Activated CD4-positive, alpha-beta T cell treated with anti-CD3 and anti-CD28 coated beads for 36 hours (primary cell): ENCODE measurements around the gene KDM5B. TPM values are rescaled to one million over a fixed set of nuclear protein-coding genes. Genes with fewer than 3 reads are reported as not detected.

Experiments used
- ATAC-seq: fragments of 200-7000 bp; cut with Tn5 transposase; one replicate; pipeline ENCODE4 v1.10.0; 2021; ENCODE audit warnings: mild to moderate bottlenecking, moderate library complexity
- CTCF ChIA-PET: fragments of 350-600 bp; sonication (Branson Sonifier 250); formaldehyde crosslinking; loops from one replicate; lab custom pipeline; 2021; ENCODE audit warnings: antibody characterized with exemption; lab: Charles Lee
- POLR2A ChIA-PET: fragments of 350-600 bp; sonication (Branson Sonifier 250); formaldehyde crosslinking; loops from one replicate; lab custom pipeline; 2021; ENCODE audit warnings: antibody characterized with exemption, inconsistent platforms; lab: Charles Lee
- DNase-seq: peaks from one replicate; pipeline ENCODE4 v3.0.0-alpha.2; 2020
- H3K27ac Mint-ChIP-seq: one replicate; pipeline ENCODE4 v1.8.0; 2021; ENCODE audit warnings: mixed read lengths
- H3K27me3 Mint-ChIP-seq: one replicate; pipeline ENCODE4 v1.8.0; 2021; ENCODE audit warnings: mixed read lengths
- H3K36me3 Mint-ChIP-seq: one replicate; pipeline ENCODE4 v1.8.0; 2021; ENCODE audit warnings: low read depth, mixed read lengths
- H3K4me1 Mint-ChIP-seq: one replicate; pipeline ENCODE4 v1.8.0; 2021; ENCODE audit warnings: mixed read lengths
- H3K4me3 Mint-ChIP-seq: one replicate; pipeline ENCODE4 v1.8.0; 2021; ENCODE audit warnings: mild to moderate bottlenecking, moderate library complexity, mixed read lengths
- H3K9me3 Mint-ChIP-seq: one replicate; pipeline ENCODE4 v1.8.0; 2021; ENCODE audit warnings: low read depth, mixed read lengths
- intact Hi-C, 2 experiments: fragments of 100-400 bp; cut with DNase I in 1 of 2; cut with micrococcal nuclease in 1 of 2; formaldehyde crosslinking; loops; one replicate each; pipeline versions ENCODE4 v1.14.2 to v1.15.1; 2022 to 2024; cut with DNase I, micrococcal nuclease
- total RNA-seq, 2 experiments: library from RNA; stranded (reverse); gene quantifications; one replicate each; pipeline ENCODE4 v1.2.3, GENCODE V29; 2021

Gene KDM5B
- total RNA-seq, 2 experiments from 2014 or later = 34.6 to 45.9 TPM

GRCh38 chr1:202687370-202687769, 120.9 kb downstream of the KDM5B start:
- Mint-ChIP-seq H3K9me3 (no peaks in the 10 kb centered on the region), H3K4me1 (no peaks in the 10 kb centered on the region), H3K36me3 (no peaks in the 10 kb centered on the region), H3K4me3 (no peak overlapping the region), H3K27ac (no peak overlapping the region), H3K27me3 (peaks cover 24% of the 10 kb centered on the region)
- DNase-seq (no peak), ATAC-seq (no peak)
- ChIA-PET POLR2A (no interaction called here), CTCF (no interaction called here)
- intact Hi-C loops = no loop called here

- no peak for ATAC-seq
- H3K36me3 Mint-ChIP-seq = no peaks in the 10 kb centered on the region
- no peaks in the 10 kb centered on the region for H3K4me1 Mint-ChIP-seq
- no peaks in the 10 kb centered on the region for H3K9me3 Mint-ChIP-seq
- ChIA-PET CTCF (interaction anchor here (1.1 kb wide), 1 partner anchor 14 kb away, joined by 3 read pairs; no protein-coding TSS in a partner anchor), POLR2A (no interaction called here)
- intact Hi-C loops = no loop called here
- H3K27ac Mint-ChIP-seq = no peak overlapping the region
- H3K27me3 Mint-ChIP-seq = peaks cover 27% of the 10 kb centered on the region
- DNase-seq = no peak
- H3K4me3 Mint-ChIP-seq = no peak overlapping the region
Measured at GRCh38 chr1:202685641-202686040, 122.6 kb downstream of the KDM5B start.

GRCh38 chr1:202684716-202685115, 123.5 kb downstream of the KDM5B start:
- no peaks in the 10 kb centered on the region for H3K36me3 Mint-ChIP-seq
- no peak overlapping the region for H3K4me3 Mint-ChIP-seq
- ChIA-PET POLR2A (no interaction called here), CTCF (no interaction called here)
- peaks cover 25% of the 10 kb centered on the region for H3K27me3 Mint-ChIP-seq
- no peaks in the 10 kb centered on the region for H3K4me1 Mint-ChIP-seq
- no peak overlapping the region for H3K27ac Mint-ChIP-seq
- DNase-seq (no peak), ATAC-seq (no peak)
- H3K9me3 Mint-ChIP-seq = no peaks in the 10 kb centered on the region
- intact Hi-C loops = no loop called here

- H3K36me3 Mint-ChIP-seq = no peaks in the 10 kb centered on the region
- no peak for ATAC-seq
- CTCF ChIA-PET = interaction anchor here (0.8 to 1.2 kb wide), 2 partner anchors 11 to 362 kb away, joined by 3 read pairs; no protein-coding TSS in a partner anchor
- peaks cover 31% of the 10 kb centered on the region for H3K27me3 Mint-ChIP-seq
- intact Hi-C loops = no loop called here
- no peak for DNase-seq
- POLR2A ChIA-PET = no interaction called here
- peaks cover 3% of the 10 kb centered on the region for H3K9me3 Mint-ChIP-seq
- H3K4me1 Mint-ChIP-seq = no peaks in the 10 kb centered on the region
- H3K4me3 Mint-ChIP-seq = no peak overlapping the region
- H3K27ac Mint-ChIP-seq = no peak overlapping the region
Measured at GRCh38 chr1:202683029-202683428, 125.2 kb downstream of the KDM5B start.

- Mint-ChIP-seq H3K9me3 (peaks cover 3% of the 10 kb centered on the region), H3K36me3 (no peaks in the 10 kb centered on the region), H3K27ac (no peak overlapping the region), H3K4me3 (no peak overlapping the region), H3K4me1 (no peaks in the 10 kb centered on the region), H3K27me3 (peaks cover 30% of the 10 kb centered on the region)
- no peak for DNase-seq
- POLR2A ChIA-PET = no interaction called here
- ATAC-seq = no peak
- CTCF ChIA-PET = interaction anchor here (0.8 to 1.2 kb wide), 3 partner anchors 10 to 363 kb away, joined by 3 to 4 read pairs (median 3); no protein-coding TSS in a partner anchor
- intact Hi-C loops = no loop called here
Measured at GRCh38 chr1:202682477-202682876, 125.7 kb downstream of the KDM5B start.

GRCh38 chr1:202681736-202682420, 126.3 kb downstream of the KDM5B start:
- DNase-seq (no peak), ATAC-seq (no peak)
- peaks cover 8% of the 10 kb centered on the region for H3K9me3 Mint-ChIP-seq
- H3K27me3 Mint-ChIP-seq = peaks cover 30% of the 10 kb centered on the region
- H3K27ac Mint-ChIP-seq = no peak overlapping the region
- intact Hi-C loops = no loop called here
- no peak overlapping the region for H3K4me3 Mint-ChIP-seq
- no peaks in the 10 kb centered on the region for H3K4me1 Mint-ChIP-seq
- ChIA-PET CTCF (interaction anchor here (0.6 to 1.2 kb wide), 3 partner anchors 10 to 325 kb away, joined by 3 to 4 read pairs (median 3); no protein-coding TSS in a partner anchor), POLR2A (no interaction called here)
- H3K36me3 Mint-ChIP-seq = no peaks in the 10 kb centered on the region

GRCh38 chr1:202680586-202681352, 127.5 kb downstream of the KDM5B start:
- no peaks in the 10 kb centered on the region for H3K4me1 Mint-ChIP-seq
- H3K27me3 Mint-ChIP-seq = peaks cover 30% of the 10 kb centered on the region
- no peak overlapping the region for H3K4me3 Mint-ChIP-seq
- intact Hi-C loops = no loop called here
- H3K36me3 Mint-ChIP-seq = no peaks in the 10 kb centered on the region
- no peak for ATAC-seq
- no peak overlapping the region for H3K27ac Mint-ChIP-seq
- DNase-seq = no peak
- POLR2A ChIA-PET = no interaction called here
- CTCF ChIA-PET = interaction anchor here (0.9 kb wide), 1 partner anchor 39 kb away, joined by 3 read pairs; no protein-coding TSS in a partner anchor
- peaks cover 8% of the 10 kb centered on the region for H3K9me3 Mint-ChIP-seq

GRCh38 chr1:202679406-202680177, 128.6 kb downstream of the KDM5B start:
- ChIA-PET CTCF (interaction anchor here (0.7 kb wide), 1 partner anchor 76 kb away, joined by 4 read pairs; no protein-coding TSS in a partner anchor), POLR2A (no interaction called here)

GRCh38 chr1:202677433-202677832, 130.8 kb downstream of the KDM5B start:
- H3K36me3 Mint-ChIP-seq = no peaks in the 10 kb centered on the region
- no peak overlapping the region for H3K4me3 Mint-ChIP-seq
- ATAC-seq (no peak), DNase-seq (no peak)
- CTCF ChIA-PET = no interaction called here
- H3K27ac Mint-ChIP-seq = no peak overlapping the region
- POLR2A ChIA-PET = no interaction called here
- peaks cover 8% of the 10 kb centered on the region for H3K9me3 Mint-ChIP-seq
- H3K27me3 Mint-ChIP-seq = peaks cover 27% of the 10 kb centered on the region
- H3K4me1 Mint-ChIP-seq = no peaks in the 10 kb centered on the region
- intact Hi-C loops = no loop called here

More at GRCh38 chr1:202679406-202680177, 128.6 kb downstream of the KDM5B start:
- H3K36me3 Mint-ChIP-seq = no peaks in the 10 kb centered on the region
- H3K4me1 Mint-ChIP-seq = no peaks in the 10 kb centered on the region
- intact Hi-C loops = no loop called here
- DNase-seq = no peak
- no peak overlapping the region for H3K4me3 Mint-ChIP-seq
- ATAC-seq = no peak
- H3K9me3 Mint-ChIP-seq = peaks cover 8% of the 10 kb centered on the region
- peaks cover 29% of the 10 kb centered on the region for H3K27me3 Mint-ChIP-seq
- no peak overlapping the region for H3K27ac Mint-ChIP-seq
